ENCODE results near the gene WDR5. TPM values are rescaled to one million over a fixed set of nuclear protein-coding genes. Genes with fewer than 3 reads are reported as not detected.

WDR5 gene
- total and polyA plus RNA-seq, 2 of the 13 experiments (the other 11 are each of a cell fraction or from before 2014, with no cell fraction given): 34.3 TPM

- POLR2A ChIA-PET: interaction anchor here (1.2 kb wide), 1 partner anchor 10 kb away, joined by 3 read pairs; the partner anchor contains the start of gene WDR5
- FAIRE-seq (no peak), DNase-seq (ENCODE audit: low spot score) (no peak), ATAC-seq (peak; percentile 53)
- intact Hi-C loops (cut with micrococcal nuclease; ENCODE audit: unreplicated experiment): no loop called here
- H3K27ac ChIP-seq (ENCODE audit: extremely low read length, insufficient read depth, low read length): no peak overlapping the region
- peak overlapping the region in 1 of 3 experiments; percentile 37; a peak in 1 of 6 replicates for H3K4me3 ChIP-seq (replicated peaks in 1 of 3; ENCODE audit: insufficient read depth in 1 of 3, low read depth in 2 of 3, low read length in 3 of 3)
- peaks cover 1 to 40% of the 10 kb centered on the region in 2 experiments; a peak in 4 of 5 replicates for H3K27me3 ChIP-seq (ENCODE audit: control insufficient read depth in 1 of 2, insufficient read depth in 2 of 2, low read length in 2 of 2)
- TF ChIP-seq SYNCRIP (IDR thresholded peaks at IDR 0.05; ENCODE audit: insufficient read depth, low read depth, low read length) (no peak), ZNF556 (CRISPR knock-in tag; IDR thresholded peaks at IDR 0.05; ENCODE audit: borderline replicate concordance) (no peak), LRRFIP1 (CRISPR knock-in tag; conservative IDR thresholded peaks at IDR 0.05) (no peak), NR2F6 (IDR thresholded peaks at IDR 0.05) (no peak), NR2F6 (CRISPR knock-in tag; IDR thresholded peaks at IDR 0.05) (no peak)
- TF ChIP-seq, protein P1, sequence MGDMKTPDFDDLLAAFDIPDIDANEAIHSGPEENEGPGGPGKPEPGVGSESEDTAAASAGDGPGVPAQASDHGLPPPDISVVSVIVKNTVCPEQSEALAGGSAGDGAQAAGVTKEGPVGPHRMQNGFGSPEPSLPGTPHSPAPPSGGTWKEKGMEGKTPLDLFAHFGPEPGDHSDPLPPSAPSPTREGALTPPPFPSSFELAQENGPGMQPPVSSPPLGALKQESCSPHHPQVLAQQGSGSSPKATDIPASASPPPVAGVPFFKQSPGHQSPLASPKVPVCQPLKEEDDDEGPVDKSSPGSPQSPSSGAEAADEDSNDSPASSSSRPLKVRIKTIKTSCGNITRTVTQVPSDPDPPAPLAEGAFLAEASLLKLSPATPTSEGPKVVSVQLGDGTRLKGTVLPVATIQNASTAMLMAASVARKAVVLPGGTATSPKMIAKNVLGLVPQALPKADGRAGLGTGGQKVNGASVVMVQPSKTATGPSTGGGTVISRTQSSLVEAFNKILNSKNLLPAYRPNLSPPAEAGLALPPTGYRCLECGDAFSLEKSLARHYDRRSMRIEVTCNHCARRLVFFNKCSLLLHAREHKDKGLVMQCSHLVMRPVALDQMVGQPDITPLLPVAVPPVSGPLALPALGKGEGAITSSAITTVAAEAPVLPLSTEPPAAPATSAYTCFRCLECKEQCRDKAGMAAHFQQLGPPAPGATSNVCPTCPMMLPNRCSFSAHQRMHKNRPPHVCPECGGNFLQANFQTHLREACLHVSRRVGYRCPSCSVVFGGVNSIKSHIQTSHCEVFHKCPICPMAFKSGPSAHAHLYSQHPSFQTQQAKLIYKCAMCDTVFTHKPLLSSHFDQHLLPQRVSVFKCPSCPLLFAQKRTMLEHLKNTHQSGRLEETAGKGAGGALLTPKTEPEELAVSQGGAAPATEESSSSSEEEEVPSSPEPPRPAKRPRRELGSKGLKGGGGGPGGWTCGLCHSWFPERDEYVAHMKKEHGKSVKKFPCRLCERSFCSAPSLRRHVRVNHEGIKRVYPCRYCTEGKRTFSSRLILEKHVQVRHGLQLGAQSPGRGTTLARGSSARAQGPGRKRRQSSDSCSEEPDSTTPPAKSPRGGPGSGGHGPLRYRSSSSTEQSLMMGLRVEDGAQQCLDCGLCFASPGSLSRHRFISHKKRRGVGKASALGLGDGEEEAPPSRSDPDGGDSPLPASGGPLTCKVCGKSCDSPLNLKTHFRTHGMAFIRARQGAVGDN (CRISPR knock-in tag; IDR thresholded peaks at IDR 0.05): peak; percentile 40
- TF ChIP-seq, protein P2, sequence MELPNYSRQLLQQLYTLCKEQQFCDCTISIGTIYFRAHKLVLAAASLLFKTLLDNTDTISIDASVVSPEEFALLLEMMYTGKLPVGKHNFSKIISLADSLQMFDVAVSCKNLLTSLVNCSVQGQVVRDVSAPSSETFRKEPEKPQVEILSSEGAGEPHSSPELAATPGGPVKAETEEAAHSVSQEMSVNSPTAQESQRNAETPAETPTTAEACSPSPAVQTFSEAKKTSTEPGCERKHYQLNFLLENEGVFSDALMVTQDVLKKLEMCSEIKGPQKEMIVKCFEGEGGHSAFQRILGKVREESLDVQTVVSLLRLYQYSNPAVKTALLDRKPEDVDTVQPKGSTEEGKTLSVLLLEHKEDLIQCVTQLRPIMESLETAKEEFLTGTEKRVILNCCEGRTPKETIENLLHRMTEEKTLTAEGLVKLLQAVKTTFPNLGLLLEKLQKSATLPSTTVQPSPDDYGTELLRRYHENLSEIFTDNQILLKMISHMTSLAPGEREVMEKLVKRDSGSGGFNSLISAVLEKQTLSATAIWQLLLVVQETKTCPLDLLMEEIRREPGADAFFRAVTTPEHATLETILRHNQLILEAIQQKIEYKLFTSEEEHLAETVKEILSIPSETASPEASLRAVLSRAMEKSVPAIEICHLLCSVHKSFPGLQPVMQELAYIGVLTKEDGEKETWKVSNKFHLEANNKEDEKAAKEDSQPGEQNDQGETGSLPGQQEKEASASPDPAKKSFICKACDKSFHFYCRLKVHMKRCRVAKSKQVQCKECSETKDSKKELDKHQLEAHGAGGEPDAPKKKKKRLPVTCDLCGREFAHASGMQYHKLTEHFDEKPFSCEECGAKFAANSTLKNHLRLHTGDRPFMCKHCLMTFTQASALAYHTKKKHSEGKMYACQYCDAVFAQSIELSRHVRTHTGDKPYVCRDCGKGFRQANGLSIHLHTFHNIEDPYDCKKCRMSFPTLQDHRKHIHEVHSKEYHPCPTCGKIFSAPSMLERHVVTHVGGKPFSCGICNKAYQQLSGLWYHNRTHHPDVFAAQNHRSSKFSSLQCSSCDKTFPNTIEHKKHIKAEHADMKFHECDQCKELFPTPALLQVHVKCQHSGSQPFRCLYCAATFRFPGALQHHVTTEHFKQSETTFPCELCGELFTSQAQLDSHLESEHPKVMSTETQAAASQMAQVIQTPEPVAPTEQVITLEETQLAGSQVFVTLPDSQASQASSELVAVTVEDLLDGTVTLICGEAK (IDR thresholded peaks at IDR 0.05): no peak
- TF ChIP-seq, protein P2 (CRISPR knock-in tag; IDR thresholded peaks at IDR 0.05): 0 out of 2 replicates have a peak, but pooled peaks have one; percentile 9
- peaks cover 60% of the 10 kb centered on the region for H3K4me1 ChIP-seq (ENCODE audit: insufficient read depth, low read length)
- no peaks in the 10 kb centered on the region for H3K36me3 ChIP-seq (replicated peaks in 1 of 2; ENCODE audit: control insufficient read depth in 1 of 2, insufficient read depth in 2 of 2, low read length in 2 of 2)
- in situ Hi-C loops (cut with HindIII; ENCODE audit: extremely low pct_ligation_motif_present, low pct_unique_long_range_greater_than_20kb): no loop called here
- CTCF ChIA-PET (ENCODE audit: low intra/inter-chr PET ratio, low total read pairs): no interaction called here
- no peaks in the 10 kb centered on the region for H3K79me2 ChIP-seq (ENCODE audit: insufficient read depth, low read length)
- no TSS peak for BruUV-seq (replicated peaks)
- H3K9me3 ChIP-seq (ENCODE audit: low read length): no peaks in the 10 kb centered on the region
- WGBS (ENCODE audit: low lambda C conversion rate): 36% methylated on average over 11 of the region's 16 CpGs
- H3K4me2 ChIP-seq (ENCODE audit: low read depth, low read length): peak overlapping the region; percentile 25
- H3K9ac ChIP-seq (ENCODE audit: insufficient read depth, low read depth, low read length): no peak overlapping the region
- H4K20me1 ChIP-seq (ENCODE audit: insufficient read depth, low read length): no peaks in the 10 kb centered on the region
- no peak overlapping the region for H2AFZ ChIP-seq (ENCODE audit: low read length)
Measured at GRCh38 chr9:134125413-134126095, 10.3 kb upstream of the WDR5 start.
